GM12891 (cell line): ENCODE measurements around the gene GCC2.

Experiments
- PAX5 ChIP-seq: IDR thresholded peaks from 2 replicates; pipeline ENCODE4 v1.6.1; 2011; ENCODE audit warnings: low read length, moderate library complexity, mild to moderate bottlenecking; ENCODE audit not compliant: insufficient read depth, severe bottlenecking
- POLR2A ChIP-seq: IDR thresholded peaks from 2 replicates; pipeline ENCODE4 v1.6.1; 2011; ENCODE audit warnings: low read depth, low read length, control low read depth
- POLR2AphosphoS5 ChIP-seq: IDR thresholded peaks from 2 replicates; pipeline ENCODE4 v1.6.1; 2011; ENCODE audit warnings: low read depth, low read length, control low read depth
- SPI1 ChIP-seq: IDR thresholded peaks from 2 replicates; pipeline ENCODE4 v1.6.1; 2011; ENCODE audit warnings: low read depth, low read length, control low read depth
- TAF1 ChIP-seq: IDR thresholded peaks from 2 replicates; pipeline ENCODE4 v1.6.1; 2011; ENCODE audit warnings: low read depth, low read length, control low read depth

- TF ChIP-seq PAX5 (no peak), TAF1 (no peak), POLR2A (no peak), POLR2AphosphoS5 (no peak), SPI1 (no peak)
These were observed 34.1 kb upstream of the GCC2 start for GRCh38 chr2:108414945-108415344.
